Transverse colon (tissue), 4 donors: ENCODE data around the gene DNMBP. TPM values are rescaled to one million over a fixed set of nuclear protein-coding genes. Genes with fewer than 3 reads are reported as not detected.
A peak's percentile ranks its signal among the peaks of the same experiment; 100 is the strongest.

Experiments used
- DNase-seq: peaks from one replicate; pipeline ENCODE4 v3.0.0-alpha.2; 2019
- H3K27ac ChIP-seq, 4 donors: fragments of 200-600 bp; sonication (generic); 2 replicates each; pipeline ENCODE4 v1.5.1; 2016 to 2018; ENCODE audit warnings: inconsistent platforms in 4 of 4
- H3K27me3 ChIP-seq: fragments of 200-600 bp; sonication (generic); 2 replicates; pipeline ENCODE4 v1.5.1; 2017; ENCODE audit warnings: inconsistent platforms
- H3K36me3 ChIP-seq, 4 donors: fragments of 200-600 bp; sonication (generic); 2 replicates each; pipeline ENCODE4 v1.5.1; 2017 to 2019; ENCODE audit warnings: inconsistent platforms in 4 of 4
- H3K4me1 ChIP-seq, 4 donors: fragments of 200-600 bp; sonication (generic); 2 replicates each; pipeline ENCODE4 v1.5.1; 2017 to 2020; ENCODE audit warnings: inconsistent platforms in 4 of 4
- H3K4me3 ChIP-seq, 4 donors: fragments of 200-600 bp; sonication (generic); 1 replicate in 1 of 4; 2 replicates in 3 of 4; pipeline versions ENCODE4 v1.5.1 to v1.6.1; 2017 to 2019; ENCODE audit warnings: inconsistent platforms in 4 of 4
- H3K9me3 ChIP-seq, 2 donors: fragments of 200-600 bp; sonication (generic); 2 replicates each; pipeline ENCODE4 v1.5.1; 2017 to 2019; ENCODE audit warnings: inconsistent platforms in 2 of 2
- CTCF ChIP-seq, 5 experiments: fragments of 200-600 bp in 3 of 5; fragments of 450-650 bp in 2 of 5; sonication (generic) in 3 of 5; IDR thresholded peaks; 1 replicate in 2 of 5; 2 replicates in 3 of 5; pipeline ENCODE4 v1.5.1; 2016 to 2017; ENCODE audit warnings: antibody characterized with exemption in 5 of 5, inconsistent platforms in 3 of 5, mild to moderate bottlenecking in 2 of 5, moderate library complexity in 1 of 5
- EP300 ChIP-seq: sonication (generic); formaldehyde crosslinking; IDR thresholded peaks from one replicate; pipeline ENCODE4 v1.6.1; 2017; ENCODE audit warnings: antibody characterized with exemption, low read depth
- POLR2A ChIP-seq: fragments of 450-650 bp; IDR thresholded peaks from one replicate; pipeline ENCODE4 v1.6.1; 2016; ENCODE audit warnings: antibody characterized with exemption, mild to moderate bottlenecking, moderate library complexity
- POLR2AphosphoS5 ChIP-seq, 3 donors: sonication (generic); formaldehyde crosslinking; IDR thresholded peaks; one replicate each; pipeline ENCODE4 v1.6.1; 2016; ENCODE audit warnings: antibody characterized with exemption in 3 of 3
- WGBS, 2 donors: methylation state at CpG; one replicate each; pipeline ENCODE4 v1.1.5; 2018; ENCODE audit warnings: low coverage in 1 of 2; 5-methylcytosine and 5-hydroxymethylcytosine counted together
- in situ Hi-C, 4 donors: fragments of 200-750 bp; cut with MboI; loops; one replicate each; pipeline versions ENCODE4 v1.15.0 to v1.15.1; 2017; ENCODE audit warnings: low sequenced_read_pairs in 3 of 4, low pct_ligation_motif_present in 1 of 4, low pct_unique_long_range_greater_than_20kb in 1 of 4
- intact Hi-C: fragments of 100-400 bp; cut with DNase I; formaldehyde crosslinking; loops from one replicate; pipeline ENCODE4 v1.15.1; 2023; ENCODE audit warnings: low total_unique reads
- total RNA-seq, 4 donors: library from RNA; depleted of rRNA; stranded (reverse); fragments of >200 nt; gene quantifications; one replicate each; pipeline ENCODE4 v1.1.0, GENCODE V29; 2016

Gene DNMBP
- total RNA-seq, 4 donors from 2014 or later = 38.5 to 68.5 (median 48.0) TPM

GRCh38 chr10:99975106-99975829 lies 34.5 kb downstream of the DNMBP start:
- no peak for DNase-seq
- in situ Hi-C loops (no loop called here), intact Hi-C loops (no loop called here)
- Histone ChIP-seq H3K4me1 (peaks cover 7 to 45% (median 24%) of the 10 kb centered on the region in 4 donors), H3K27ac (peak overlapping the region; percentile 67 to 78 (median 74)), H3K27me3 (no peaks in the 10 kb centered on the region), H3K9me3 (no peaks in the 10 kb centered on the region), H3K4me3 (no peak overlapping the region), H3K36me3 (no peaks in the 10 kb centered on the region)
- TF ChIP-seq EP300 (no peak), CTCF (IDR thresholded peaks at IDR 0.05) (no peak), POLR2A (no peak), POLR2AphosphoS5 (IDR thresholded peaks at IDR 0.05) (no peak)
- WGBS, 2 donors = 81 to 84% methylated on average over 5 to 8 of the region's 8 CpGs

DNA sequence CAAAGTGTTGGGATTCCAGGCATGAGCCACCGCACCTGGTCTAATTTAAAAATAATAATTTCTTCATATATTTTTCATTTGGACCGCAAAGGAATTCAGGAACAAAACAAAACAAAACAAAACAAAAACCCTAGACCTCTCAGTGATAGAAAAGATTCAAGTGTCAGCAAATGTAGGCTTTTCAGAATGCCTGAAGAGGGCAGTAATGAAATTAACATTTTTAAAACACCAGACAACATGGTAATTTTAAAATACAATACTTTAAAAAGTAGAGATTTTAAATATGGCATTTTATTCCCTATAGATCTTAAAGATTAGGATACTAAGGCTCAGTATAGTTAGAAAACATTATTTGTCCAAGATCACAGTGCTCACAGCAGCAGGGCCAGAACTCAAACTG lies 36.6 kb downstream of the DNMBP start:
- H3K9me3 ChIP-seq = no peaks in the 10 kb centered on the region
- in situ Hi-C loops (no loop called here), intact Hi-C loops (no loop called here)
- H3K27me3 ChIP-seq = no peaks in the 10 kb centered on the region
- peaks cover 7 to 29% (median 24%) of the 10 kb centered on the region in 4 donors for H3K4me1 ChIP-seq
- TF ChIP-seq POLR2AphosphoS5 (IDR thresholded peaks at IDR 0.05) (no peak), EP300 (no peak), CTCF (IDR thresholded peaks at IDR 0.05) (peak in 3 of 5 experiments; percentile 5 to 21 (median 8)), POLR2A (no peak)
- H3K36me3 ChIP-seq = peaks cover 0 to 4% (median 0%) of the 10 kb centered on the region in 4 donors
- WGBS, 2 donors = 89 to 90% methylated on average over 2 of the region's 2 CpGs
- DNase-seq = no peak
- H3K4me3 ChIP-seq = no peak overlapping the region
- no peak overlapping the region for H3K27ac ChIP-seq

DNA sequence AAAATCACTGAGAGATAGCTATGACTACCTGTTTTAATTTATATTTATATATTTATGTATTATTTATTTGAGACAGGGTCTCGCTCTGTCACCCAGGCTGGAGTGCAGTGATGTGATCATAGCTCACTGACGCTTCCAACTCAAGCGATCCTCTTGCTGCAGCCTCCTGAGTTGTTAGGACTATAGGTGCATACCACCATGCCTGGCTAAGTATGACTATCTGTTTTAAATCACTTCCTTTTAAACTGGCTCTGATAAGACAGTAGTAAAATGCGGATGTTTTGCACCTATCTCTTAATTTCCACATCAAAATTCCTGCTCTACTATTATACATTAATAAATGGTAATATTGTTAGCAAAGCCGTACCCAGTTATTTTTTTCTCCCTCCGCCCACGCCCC lies 41.8 kb downstream of the DNMBP start:
- no peak for DNase-seq
- TF ChIP-seq CTCF (IDR thresholded peaks at IDR 0.05) (no peak), EP300 (no peak), POLR2A (no peak), POLR2AphosphoS5 (IDR thresholded peaks at IDR 0.05) (no peak)
- intact Hi-C loops (no loop called here), in situ Hi-C loops (no loop called here)
- peaks cover 0 to 7% (median 0%) of the 10 kb centered on the region in 4 donors for H3K4me1 ChIP-seq
- H3K27me3 ChIP-seq = no peaks in the 10 kb centered on the region
- H3K27ac ChIP-seq = no peak overlapping the region
- no peak overlapping the region for H3K4me3 ChIP-seq
- WGBS, 2 donors = 96 to 98% methylated on average over 7 of the region's 7 CpGs
- no peaks in the 10 kb centered on the region for H3K9me3 ChIP-seq
- peaks cover 0 to 12% (median 0%) of the 10 kb centered on the region in 4 donors for H3K36me3 ChIP-seq

GRCh38 chr10:99966306-99966705 lies 43.4 kb downstream of the DNMBP start:
- 77 to 87% methylated on average over 2 to 3 of the region's 3 CpGs for WGBS, 2 donors
- Histone ChIP-seq H3K4me1 (peaks cover 0 to 7% (median 0%) of the 10 kb centered on the region in 4 donors), H3K27me3 (no peaks in the 10 kb centered on the region), H3K36me3 (peaks cover 0 to 12% (median 0%) of the 10 kb centered on the region in 4 donors), H3K4me3 (no peak overlapping the region), H3K9me3 (no peaks in the 10 kb centered on the region), H3K27ac (no peak overlapping the region)
- TF ChIP-seq EP300 = no peak
- TF ChIP-seq POLR2AphosphoS5 (IDR thresholded peaks at IDR 0.05) = no peak
- TF ChIP-seq CTCF (IDR thresholded peaks at IDR 0.05) = no peak
- TF ChIP-seq POLR2A = no peak
- intact Hi-C loops = no loop called here
- DNase-seq = no peak
- in situ Hi-C loops = no loop called here
